Erythroblast (primary cell): ENCODE data around the gene BFSP1.

Experiments
- GATA1 ChIP-seq: IDR thresholded peaks from 2 replicates; pipeline ENCODE4 v1.6.1; 2011; ENCODE audit warnings: low read depth, mild to moderate bottlenecking, control low read depth, low read length, moderate library complexity
- POLR2A ChIP-seq: IDR thresholded peaks from 2 replicates; pipeline ENCODE4 v1.6.1; 2011; ENCODE audit warnings: mild to moderate bottlenecking, low read length

DNA sequence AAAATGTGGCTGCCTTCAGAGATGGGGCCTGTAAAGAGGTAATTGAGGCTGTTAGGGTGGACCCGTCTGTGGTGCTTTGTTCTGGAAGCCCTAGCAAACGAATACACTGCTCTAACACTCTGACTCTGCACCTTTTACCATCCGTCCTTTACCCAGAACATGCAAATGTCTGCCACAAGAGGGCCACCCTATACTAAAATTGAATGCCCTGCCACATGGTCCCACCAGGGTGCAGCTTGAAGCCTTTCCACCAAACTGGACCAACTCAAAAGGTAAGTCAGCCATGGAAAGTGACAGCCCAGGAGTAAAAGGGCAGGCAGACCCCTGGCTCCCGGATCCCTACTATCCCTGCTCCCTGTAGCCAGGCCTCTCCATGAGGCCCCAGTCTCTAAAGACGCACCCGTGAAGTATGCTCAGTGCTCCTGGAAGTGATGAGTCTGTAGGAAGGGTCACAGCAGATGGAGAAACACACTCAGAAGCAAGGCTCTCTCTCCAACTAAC, 5.8 kb upstream of the BFSP1 start:
- no peak for TF ChIP-seq POLR2A
- TF ChIP-seq GATA1: no peak
